ENCODE results near the gene VEPH1. TPM values are rescaled to one million over a fixed set of nuclear protein-coding genes. Genes with fewer than 3 reads are reported as not detected.

Gene VEPH1
- polyA plus RNA-seq, 1 experiment = 17.9 TPM

DNA sequence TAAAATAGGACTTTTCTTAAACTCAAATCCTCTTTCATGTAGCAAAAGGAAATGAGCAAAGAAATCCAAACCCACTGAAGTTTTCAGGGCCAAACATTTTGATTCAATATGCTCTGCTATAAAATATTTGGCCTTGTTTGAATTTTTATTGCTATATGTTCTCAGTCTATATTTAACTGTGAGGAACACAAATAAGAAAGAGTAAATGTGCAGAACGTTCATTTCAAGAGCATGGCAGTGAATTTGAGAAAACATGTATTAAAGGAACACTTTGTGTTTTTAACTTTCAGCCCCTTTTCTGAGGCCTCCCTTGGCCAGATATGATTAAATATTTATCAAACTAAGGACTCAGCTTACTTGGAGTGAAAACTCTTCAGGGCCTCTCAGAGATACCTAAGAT lies 218.5 kb downstream of the VEPH1 start:
- Histone ChIP-seq H3K36me3 (ENCODE audit: control insufficient read depth, insufficient read depth, low read length) (no peaks in the 10 kb centered on the region), H3K27me3 (ENCODE audit: control insufficient read depth, insufficient read depth, low read length) (no peaks in the 10 kb centered on the region), H3K4me3 (ENCODE audit: low read depth, low read length) (no peak overlapping the region)
- DNase-seq (ENCODE audit: low read depth) = no peak
- POLR2A ChIA-PET = no interaction called here
- TF ChIP-seq, protein P1, sequence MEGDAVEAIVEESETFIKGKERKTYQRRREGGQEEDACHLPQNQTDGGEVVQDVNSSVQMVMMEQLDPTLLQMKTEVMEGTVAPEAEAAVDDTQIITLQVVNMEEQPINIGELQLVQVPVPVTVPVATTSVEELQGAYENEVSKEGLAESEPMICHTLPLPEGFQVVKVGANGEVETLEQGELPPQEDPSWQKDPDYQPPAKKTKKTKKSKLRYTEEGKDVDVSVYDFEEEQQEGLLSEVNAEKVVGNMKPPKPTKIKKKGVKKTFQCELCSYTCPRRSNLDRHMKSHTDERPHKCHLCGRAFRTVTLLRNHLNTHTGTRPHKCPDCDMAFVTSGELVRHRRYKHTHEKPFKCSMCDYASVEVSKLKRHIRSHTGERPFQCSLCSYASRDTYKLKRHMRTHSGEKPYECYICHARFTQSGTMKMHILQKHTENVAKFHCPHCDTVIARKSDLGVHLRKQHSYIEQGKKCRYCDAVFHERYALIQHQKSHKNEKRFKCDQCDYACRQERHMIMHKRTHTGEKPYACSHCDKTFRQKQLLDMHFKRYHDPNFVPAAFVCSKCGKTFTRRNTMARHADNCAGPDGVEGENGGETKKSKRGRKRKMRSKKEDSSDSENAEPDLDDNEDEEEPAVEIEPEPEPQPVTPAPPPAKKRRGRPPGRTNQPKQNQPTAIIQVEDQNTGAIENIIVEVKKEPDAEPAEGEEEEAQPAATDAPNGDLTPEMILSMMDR (IDR thresholded peaks at IDR 0.05; ENCODE audit: insufficient read depth, low read depth, low read length) = no peak
- CTCF ChIA-PET = no interaction called here

DNA sequence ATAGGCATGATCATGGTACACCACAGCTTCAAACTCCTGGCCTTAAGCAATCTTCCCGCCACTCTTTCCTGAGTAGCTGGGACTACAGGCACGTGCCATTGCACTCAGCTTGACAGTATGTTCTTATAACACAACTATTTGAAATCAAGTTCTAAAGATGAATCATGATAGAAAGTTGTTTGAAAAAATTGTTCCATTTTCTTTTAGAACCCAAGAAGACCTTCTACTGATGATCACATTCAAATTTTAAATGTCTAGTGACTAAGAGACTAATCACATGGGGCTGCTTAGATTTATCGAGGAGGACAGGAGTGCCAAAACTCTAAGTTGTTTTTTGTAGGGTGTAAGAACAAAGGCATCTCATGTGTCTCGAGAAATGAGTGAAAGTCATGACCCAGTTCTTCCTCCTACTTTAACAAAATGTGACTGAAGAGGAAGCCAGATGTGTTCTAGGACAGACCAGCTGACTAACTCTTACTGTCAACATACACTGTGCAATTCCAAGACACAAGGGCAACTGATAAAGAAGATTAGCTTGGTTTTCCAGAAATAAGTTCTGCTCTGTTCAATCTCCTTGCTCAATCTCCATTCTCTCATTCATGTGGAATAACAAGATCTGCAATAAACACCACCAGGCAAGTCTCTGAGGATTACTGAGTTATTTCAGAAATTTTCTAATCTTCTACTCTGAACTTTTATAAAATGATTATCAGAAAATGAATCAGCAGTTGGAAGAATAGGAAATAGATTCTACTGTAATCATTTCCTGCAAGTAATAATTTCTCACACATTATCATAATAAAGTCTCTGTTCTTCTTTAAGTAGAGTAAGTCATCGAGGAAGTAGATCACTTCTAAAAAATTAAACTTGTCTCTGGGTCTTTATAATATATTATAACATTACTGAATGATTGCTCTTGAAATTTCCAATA lies 220.7 kb downstream of the VEPH1 start:
- no peaks in the 10 kb centered on the region for H3K36me3 ChIP-seq (ENCODE audit: control insufficient read depth, insufficient read depth, low read length)
- CTCF ChIA-PET = interaction anchor here (0.6 to 1.4 kb wide), 6 partner anchors 13 to 828 kb away, joined by 3 to 5 read pairs (median 3); partner anchors contain the start of gene PTX3
- H3K27me3 ChIP-seq (ENCODE audit: control insufficient read depth, insufficient read depth, low read length) = no peaks in the 10 kb centered on the region
- TF ChIP-seq, protein P1 (IDR thresholded peaks at IDR 0.05; ENCODE audit: insufficient read depth, low read depth, low read length) = no peak
- POLR2A ChIA-PET = no interaction called here
- DNase-seq (ENCODE audit: low read depth) = peak; percentile 97
- H3K4me3 ChIP-seq (ENCODE audit: low read depth, low read length) = no peak overlapping the region

DNA sequence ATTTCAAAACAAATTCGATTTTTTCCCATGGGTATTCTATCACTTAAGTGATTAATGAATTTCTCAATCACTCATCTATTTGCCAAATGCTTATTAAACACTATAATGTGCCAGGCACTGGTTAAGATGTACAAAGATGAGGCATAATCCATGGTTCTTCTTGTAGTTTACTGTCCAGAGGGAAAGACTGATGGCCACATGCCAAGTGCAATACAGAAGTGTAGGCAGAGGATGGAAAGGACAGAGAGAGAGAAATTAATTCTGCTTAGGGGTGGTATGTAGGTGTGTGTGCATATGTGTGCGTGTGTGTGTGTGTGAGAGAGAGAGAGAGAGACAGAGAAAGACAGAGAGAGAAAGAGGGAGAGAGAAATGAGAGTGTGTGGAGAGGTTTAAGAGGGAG lies 222.4 kb downstream of the VEPH1 start:
- no peaks in the 10 kb centered on the region for H3K27me3 ChIP-seq (ENCODE audit: control insufficient read depth, insufficient read depth, low read length)
- H3K4me3 ChIP-seq (ENCODE audit: low read depth, low read length) = no peak overlapping the region
- ChIA-PET CTCF (interaction anchor here (0.9 kb wide), 1 partner anchor 16 kb away, joined by 3 read pairs; no protein-coding TSS in a partner anchor), POLR2A (no interaction called here)
- no peak for DNase-seq (ENCODE audit: low read depth)
- TF ChIP-seq, protein P1 (IDR thresholded peaks at IDR 0.05; ENCODE audit: insufficient read depth, low read depth, low read length) = no peak
- H3K36me3 ChIP-seq (ENCODE audit: control insufficient read depth, insufficient read depth, low read length) = no peaks in the 10 kb centered on the region

- ChIA-PET CTCF (interaction anchor here (0.9 kb wide), 1 partner anchor 17 kb away, joined by 3 read pairs; no protein-coding TSS in a partner anchor), POLR2A (no interaction called here)
- no peak for DNase-seq (ENCODE audit: low read depth)
- H3K27me3 ChIP-seq (ENCODE audit: control insufficient read depth, insufficient read depth, low read length) = no peaks in the 10 kb centered on the region
- TF ChIP-seq, protein P1 (IDR thresholded peaks at IDR 0.05; ENCODE audit: insufficient read depth, low read depth, low read length) = no peak
- no peak overlapping the region for H3K4me3 ChIP-seq (ENCODE audit: low read depth, low read length)
- H3K36me3 ChIP-seq (ENCODE audit: control insufficient read depth, insufficient read depth, low read length) = no peaks in the 10 kb centered on the region
These were observed 222.9 kb downstream of the VEPH1 start for GRCh38 chr3:157280354-157280753.

- ChIA-PET CTCF (no interaction called here), POLR2A (no interaction called here)
- TF ChIP-seq, protein P1 (IDR thresholded peaks at IDR 0.05; ENCODE audit: insufficient read depth, low read depth, low read length) = no peak
- H3K27me3 ChIP-seq (ENCODE audit: control insufficient read depth, insufficient read depth, low read length) = no peaks in the 10 kb centered on the region
- DNase-seq (ENCODE audit: low read depth) = no peak
- H3K4me3 ChIP-seq (ENCODE audit: low read depth, low read length) = no peak overlapping the region
- H3K36me3 ChIP-seq (ENCODE audit: control insufficient read depth, insufficient read depth, low read length) = no peaks in the 10 kb centered on the region
These were observed 224.0 kb downstream of the VEPH1 start for GRCh38 chr3:157279237-157279636.
